Right cardiac atrium (tissue), 5 donors: ENCODE data around the gene CHIT1. TPM values are rescaled to one million over a fixed set of nuclear protein-coding genes. Genes with fewer than 3 reads are reported as not detected.
"Not testable (repeated sequence)": the region's sequence is repeated elsewhere in the genome, so short reads cannot be mapped to it uniquely, and the experiment has no call there.

Experiments used
- ATAC-seq, 2 donors: fragments of 200-7000 bp; cut with Tn5 transposase; one replicate each; pipeline versions ENCODE4 v1.8.0 to v1.9.1; 2020; ENCODE audit warnings: moderate library complexity in 2 of 2, mild to moderate bottlenecking in 1 of 2
- DNase-seq, 3 donors: peaks; one replicate each; pipeline ENCODE4 v3.0.0-alpha.2; 2020
- H3K27ac ChIP-seq: one replicate; pipeline ENCODE4 v1.5.1; 2013; ENCODE audit warnings: mild to moderate bottlenecking, low read length, control low read depth, moderate library complexity
- H3K27me3 ChIP-seq: one replicate; pipeline ENCODE4 v1.6.1; 2013; ENCODE audit not compliant: control insufficient read depth, insufficient read depth
- H3K4me1 ChIP-seq: one replicate; pipeline ENCODE4 v1.6.1; 2013; ENCODE audit warnings: low read length; ENCODE audit not compliant: control insufficient read depth, insufficient read depth
- H3K4me3 ChIP-seq: one replicate; pipeline ENCODE4 v1.5.1; 2013; ENCODE audit warnings: low read length, control low read depth
- H3K9me3 ChIP-seq: one replicate; pipeline ENCODE4 v1.6.1; 2013; ENCODE audit warnings: low read length; ENCODE audit not compliant: control insufficient read depth
- WGBS: extraction: QIAGEN DNeasy Blood & Tissue Kit; methylation state at CpG from one replicate; pipeline ENCODE4 v1.1.7; 2013; 5-methylcytosine and 5-hydroxymethylcytosine counted together
- intact Hi-C, 4 donors: fragments of 100-400 bp; cut with DNase I; formaldehyde crosslinking; loops; one replicate each; pipeline versions ENCODE4 v1.11.0 to v1.14.0; 2022 to 2023
- polyA plus RNA-seq: library from polyadenylated mRNA; stranded (reverse); fragments of 200-250 nt; gene quantifications from one replicate; pipeline ENCODE4 v1.2.3, GENCODE V29; 2013
- total RNA-seq, 4 donors: library from RNA; stranded (reverse); fragmentation: NEBNext Ultra II Directional; extraction: Animal tissue kit (Norgen Biotek cat#: 25700); gene quantifications; one replicate each; pipeline ENCODE4 v1.2.1, GENCODE V29; 2021
- donor health status: healthy with polysubstance abuse.
- donor health status: DM: no; HTN: yes; CAD: no.
- donor health status: DM: no; HTN: no; CAD: no.
- donor health status: DM: no; HTN: yes; CAD: no; lungs with severe emphysema.
- donor health status: DM: yes; HTN: yes; CAD: no.

The CHIT1 gene
- total and polyA plus RNA-seq, 5 donors = 0.09 to 0.64 (median 0.29) TPM; not detected in 1

GRCh38 chr1:203239526-203240305 lies 10.2 kb upstream of the CHIT1 start:
- DNase-seq (no peak), ATAC-seq (no peak)
- intact Hi-C loops = no loop called here
- Histone ChIP-seq H3K9me3 (no peaks in the 10 kb centered on the region), H3K27ac (no peak overlapping the region), H3K4me1 (no peaks in the 10 kb centered on the region), H3K27me3 (no peaks in the 10 kb centered on the region), H3K4me3 (no peak overlapping the region)
- WGBS = 59% methylated on average over 5 of the region's 5 CpGs

GRCh38 chr1:203239081-203239480 lies 9.6 kb upstream of the CHIT1 start:
- no peaks in the 10 kb centered on the region for H3K4me1 ChIP-seq
- intact Hi-C loops = no loop called here
- WGBS = 53% methylated on average over 4 of the region's 4 CpGs
- no peak overlapping the region for H3K27ac ChIP-seq
- no peak overlapping the region for H3K4me3 ChIP-seq
- no peaks in the 10 kb centered on the region for H3K9me3 ChIP-seq
- ATAC-seq (no peak), DNase-seq (no peak)
- no peaks in the 10 kb centered on the region for H3K27me3 ChIP-seq

- ATAC-seq (no peak), DNase-seq (no peak)
- Histone ChIP-seq H3K4me1 (no peaks in the 10 kb centered on the region), H3K27ac (no peak overlapping the region), H3K9me3 (no peaks in the 10 kb centered on the region), H3K27me3 (no peaks in the 10 kb centered on the region), H3K4me3 (no peak overlapping the region)
- intact Hi-C loops = no loop called here
These were observed 9.1 kb upstream of the CHIT1 start for GRCh38 chr1:203238535-203238934.

GRCh38 chr1:203234901-203235300 lies 5.4 kb upstream of the CHIT1 start:
- H3K4me3 ChIP-seq, H3K4me1 ChIP-seq, H3K27me3 ChIP-seq, ATAC-seq, H3K27ac ChIP-seq, DNase-seq, intact Hi-C loops, H3K9me3 ChIP-seq: not testable (repeated sequence)
- WGBS = 89% methylated on average over 7 of the region's 7 CpGs

- Histone ChIP-seq H3K27me3 (no peaks in the 10 kb centered on the region), H3K9me3 (no peaks in the 10 kb centered on the region), H3K4me3 (no peak overlapping the region), H3K27ac (no peak overlapping the region), H3K4me1 (no peaks in the 10 kb centered on the region)
- DNase-seq (no peak), ATAC-seq (no peak)
- intact Hi-C loops = no loop called here
- 71% methylated on average over 4 of the region's 4 CpGs for WGBS
These were observed 803 bp downstream of the CHIT1 start for GRCh38 chr1:203228670-203229069.

- Histone ChIP-seq H3K27me3 (no peaks in the 10 kb centered on the region), H3K27ac (no peak overlapping the region), H3K4me1 (no peaks in the 10 kb centered on the region), H3K4me3 (no peak overlapping the region), H3K9me3 (no peaks in the 10 kb centered on the region)
- DNase-seq = no peak
- ATAC-seq = no peak
- intact Hi-C loops = no loop called here
- WGBS = 86% methylated on average over 9 of the region's 9 CpGs
These were observed 1.9 kb downstream of the CHIT1 start for GRCh38 chr1:203227371-203228083.

GRCh38 chr1:203225071-203225470 lies 4.4 kb downstream of the CHIT1 start:
- Histone ChIP-seq H3K9me3 (no peaks in the 10 kb centered on the region), H3K4me1 (no peaks in the 10 kb centered on the region), H3K27me3 (no peaks in the 10 kb centered on the region), H3K27ac (no peak overlapping the region), H3K4me3 (no peak overlapping the region)
- DNase-seq = no peak
- no peak for ATAC-seq
- 65% methylated on average over 4 of the region's 4 CpGs for WGBS
- intact Hi-C loops = no loop called here

GRCh38 chr1:203223012-203223775 lies 6.3 kb downstream of the CHIT1 start:
- Histone ChIP-seq H3K27me3 (no peaks in the 10 kb centered on the region), H3K4me3 (no peak overlapping the region), H3K27ac (no peak overlapping the region), H3K4me1 (no peaks in the 10 kb centered on the region), H3K9me3 (no peaks in the 10 kb centered on the region)
- ATAC-seq (no peak), DNase-seq (no peak)
- intact Hi-C loops = no loop called here
- WGBS = 87% methylated on average over 18 of the region's 18 CpGs

- no peak overlapping the region for H3K4me3 ChIP-seq
- WGBS = 73% methylated on average over 8 of the region's 8 CpGs
- no peaks in the 10 kb centered on the region for H3K27me3 ChIP-seq
- ATAC-seq (no peak), DNase-seq (no peak)
- no peaks in the 10 kb centered on the region for H3K9me3 ChIP-seq
- no peaks in the 10 kb centered on the region for H3K4me1 ChIP-seq
- intact Hi-C loops = loop anchor here in 2 of 4 donors (5.0 kb wide), 2 partner anchors 103 to 178 kb away; no protein-coding TSS in a partner anchor
- H3K27ac ChIP-seq = no peak overlapping the region
These were observed 9.5 kb downstream of the CHIT1 start for GRCh38 chr1:203219934-203220333.

GRCh38 chr1:203219171-203219570 lies 10.3 kb downstream of the CHIT1 start:
- H3K4me1 ChIP-seq = no peaks in the 10 kb centered on the region
- no peaks in the 10 kb centered on the region for H3K9me3 ChIP-seq
- no peak overlapping the region for H3K27ac ChIP-seq
- no peaks in the 10 kb centered on the region for H3K27me3 ChIP-seq
- intact Hi-C loops = loop anchor here in 2 of 4 donors (5.0 kb wide), 2 partner anchors 102 to 177 kb away; no protein-coding TSS in a partner anchor
- ATAC-seq (no peak), DNase-seq (no peak)
- 67% methylated on average over 1 of the region's 1 CpG for WGBS
- no peak overlapping the region for H3K4me3 ChIP-seq

- 74% methylated on average over 7 of the region's 7 CpGs for WGBS
- intact Hi-C loops = loop anchor here (2.0 to 5.0 kb wide), 4 partner anchors 100 to 179 kb away; no protein-coding TSS in a partner anchor
- H3K27me3 ChIP-seq = no peaks in the 10 kb centered on the region
- H3K4me3 ChIP-seq = no peak overlapping the region
- DNase-seq = no peak
- no peaks in the 10 kb centered on the region for H3K9me3 ChIP-seq
- H3K4me1 ChIP-seq = no peaks in the 10 kb centered on the region
- ATAC-seq = no peak
- H3K27ac ChIP-seq = no peak overlapping the region
These were observed 11.8 kb downstream of the CHIT1 start for GRCh38 chr1:203217668-203218067.
